Liver (tissue), 9 donors: ENCODE measurements around the gene ELL. TPM values are rescaled to one million over a fixed set of nuclear protein-coding genes. Genes with fewer than 3 reads are reported as not detected.

ENCODE experiments used
- DNase-seq: peaks from one replicate; pipeline ENCODE4 v3.0.0-alpha.2; 2017; ENCODE audit warnings: low spot score
- H3K27ac ChIP-seq, 2 donors: one replicate each; pipeline ENCODE4 v1.7.0; 2013; ENCODE audit warnings: inconsistent platforms in 2 of 2, low read length in 2 of 2, control low read depth in 1 of 2, low read depth in 1 of 2, mild to moderate bottlenecking in 1 of 2
- H3K27me3 ChIP-seq, 4 donors: one replicate each; pipeline versions ENCODE4 v1.6.1 to v1.7.0; 2013; ENCODE audit warnings: low read length in 3 of 4, inconsistent platforms in 1 of 4, mild to moderate bottlenecking in 1 of 4, moderate library complexity in 1 of 4; ENCODE audit not compliant: control insufficient read depth in 4 of 4, insufficient read depth in 4 of 4
- H3K36me3 ChIP-seq, 4 donors: one replicate each; pipeline versions ENCODE4 v1.6.1 to v1.7.0; 2013; ENCODE audit warnings: low read length in 3 of 4, mild to moderate bottlenecking in 3 of 4, low read depth in 1 of 4, moderate library complexity in 1 of 4; ENCODE audit not compliant: control insufficient read depth in 4 of 4, insufficient read depth in 3 of 4
- H3K4me1 ChIP-seq, 4 donors: one replicate each; pipeline versions ENCODE4 v1.6.1 to v1.7.0; 2013; ENCODE audit warnings: low read length in 3 of 4, mild to moderate bottlenecking in 3 of 4, moderate library complexity in 1 of 4; ENCODE audit not compliant: control insufficient read depth in 4 of 4, insufficient read depth in 4 of 4
- H3K4me3 ChIP-seq, 3 donors: one replicate each; pipeline versions ENCODE4 v1.6.1 to v1.7.0; 2013; ENCODE audit warnings: low read length in 3 of 3, control low read depth in 1 of 3, low read depth in 1 of 3, mild to moderate bottlenecking in 1 of 3
- H3K9ac ChIP-seq, 2 donors: one replicate each; pipeline ENCODE4 v1.7.0; 2013; ENCODE audit warnings: low read length in 2 of 2, mild to moderate bottlenecking in 2 of 2, moderate library complexity in 2 of 2, control low read depth in 1 of 2, low read depth in 1 of 2
- H3K9me3 ChIP-seq, 4 donors: one replicate each; pipeline versions ENCODE4 v1.6.1 to v1.7.0; 2013; ENCODE audit warnings: low read length in 3 of 4; ENCODE audit not compliant: control insufficient read depth in 4 of 4
- FOXA2 ChIP-seq: IDR thresholded peaks from 2 replicates; pipeline ENCODE4 v1.6.1; 2016; ENCODE audit warnings: antibody characterized with exemption
- GABPA ChIP-seq, 2 donors: IDR thresholded peaks in 1 of 2; conservative IDR thresholded peaks in 1 of 2; 2 replicates each; pipeline ENCODE4 v1.6.1; 2016; ENCODE audit warnings: antibody characterized with exemption in 2 of 2, mild to moderate bottlenecking in 1 of 2, moderate library complexity in 1 of 2
- HNF4A ChIP-seq, 2 donors: conservative IDR thresholded peaks; 2 replicates each; pipeline ENCODE4 v1.6.1; 2016; ENCODE audit warnings: antibody characterized with exemption in 2 of 2, mild to moderate bottlenecking in 2 of 2
- JUND ChIP-seq, 2 donors: IDR thresholded peaks; 2 replicates each; pipeline ENCODE4 v1.6.1; 2016; ENCODE audit warnings: antibody characterized with exemption in 2 of 2
- NR2F2 ChIP-seq: IDR thresholded peaks from 2 replicates; pipeline ENCODE4 v1.6.1; 2016; ENCODE audit warnings: antibody characterized with exemption
- RAD21 ChIP-seq, 2 donors: IDR thresholded peaks; 2 replicates each; pipeline ENCODE4 v1.6.1; 2016; ENCODE audit warnings: antibody characterized with exemption in 2 of 2, mild to moderate bottlenecking in 2 of 2
- RXRA ChIP-seq, 2 donors: IDR thresholded peaks; 2 replicates each; pipeline ENCODE4 v1.6.1; 2017 to 2018; ENCODE audit warnings: antibody characterized with exemption in 2 of 2, mild to moderate bottlenecking in 1 of 2
- SP1 ChIP-seq: IDR thresholded peaks from 2 replicates; pipeline ENCODE4 v1.6.1; 2018; ENCODE audit warnings: antibody characterized with exemption, mild to moderate bottlenecking
- YY1 ChIP-seq: IDR thresholded peaks from 2 replicates; pipeline ENCODE4 v1.6.1; 2016; ENCODE audit warnings: antibody characterized with exemption, mild to moderate bottlenecking
- WGBS: extraction: QIAGEN DNeasy Blood & Tissue Kit; methylation state at CpG from one replicate; pipeline ENCODE4 v1.1.7; 2013; 5-methylcytosine and 5-hydroxymethylcytosine counted together
- polyA plus RNA-seq, 2 donors: library from polyadenylated mRNA; stranded (reverse) in 1 of 2; unstranded in 1 of 2; fragments of 200-250 nt in 1 of 2; fragments of >200 nt in 1 of 2; fragmentation: Nextera tagmentation in 1 of 2; extraction: Ambion mirVana in 1 of 2; gene quantifications; one replicate each; pipeline versions ENCODE4 v1.2.1 to v1.2.3, GENCODE V29; 2013 to 2015
- total RNA-seq, 2 donors: library from RNA; depleted of rRNA; stranded (reverse); fragments of >200 nt; gene quantifications; one replicate each; pipeline ENCODE4 v1.2.3, GENCODE V29; 2014
- TF ChIP-seq, protein P1 (sequence below): IDR thresholded peaks from 2 replicates; pipeline ENCODE4 v1.6.1; 2016; ENCODE audit warnings: antibody characterized with exemption
- TF ChIP-seq, protein P2 (sequence below): IDR thresholded peaks from 2 replicates; pipeline ENCODE4 v1.6.1; 2016; ENCODE audit warnings: antibody characterized with exemption, mild to moderate bottlenecking
- TF ChIP-seq, protein P3 (sequence below): IDR thresholded peaks from 2 replicates; pipeline ENCODE4 v1.6.1; 2016; ENCODE audit warnings: antibody characterized with exemption
- TF ChIP-seq, protein P4 (sequence below): IDR thresholded peaks from 2 replicates; pipeline ENCODE4 v1.6.1; 2016; ENCODE audit warnings: antibody characterized with exemption
- TF ChIP-seq, protein P5 (sequence below): fragments of 150-350 bp; IDR thresholded peaks from 2 replicates; pipeline ENCODE4 v1.5.1; 2017; ENCODE audit warnings: improper control_type of control experiment, low read depth, low read length; ENCODE audit not compliant: missing input control
- donor health status: healthy.
- donor health status: healthy.
- donor health status: healthy.
- donor health status: healthy.
- donor health status: healthy.

Gene ELL
- total and polyA plus RNA-seq, 4 donors, result 4.5 to 10.5 (median 6.6) TPM

DNA sequence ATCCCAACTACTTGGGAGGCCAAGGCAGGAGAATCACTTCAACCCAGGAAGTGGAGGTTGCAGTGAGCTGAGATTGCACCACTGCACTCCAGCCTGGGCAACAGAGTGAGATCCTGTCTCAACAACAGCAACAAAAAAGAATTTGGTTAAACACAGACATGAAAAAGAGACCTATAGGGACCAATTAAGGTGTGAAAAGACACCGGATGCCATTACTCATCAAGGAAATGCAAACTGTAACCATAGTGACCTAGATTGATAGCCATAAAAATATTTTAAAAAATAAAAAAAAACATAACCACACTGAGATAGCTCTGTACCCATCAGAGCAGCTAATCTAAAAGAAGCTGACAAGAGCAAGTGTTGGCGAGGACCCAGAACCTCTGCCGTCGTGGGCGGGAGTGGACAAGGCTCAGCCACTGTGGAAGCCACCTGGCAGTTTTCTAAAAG lies 46.8 kb downstream of the ELL start:
- Histone ChIP-seq H3K4me1 (peaks cover 17 to 51% (median 31%) of the 10 kb centered on the region in 4 donors), H3K9ac (no peak overlapping the region), H3K27me3 (no peaks in the 10 kb centered on the region), H3K4me3 (no peak overlapping the region), H3K36me3 (peaks cover 0 to 4% (median 0%) of the 10 kb centered on the region in 4 donors), H3K27ac (peak overlapping the region in 1 of 2 donors; percentile 55), H3K9me3 (no peaks in the 10 kb centered on the region)
- 68% methylated on average over 5 of the region's 5 CpGs for WGBS
- no peak for TF ChIP-seq GABPA (IDR thresholded peaks at IDR 0.05 in 1 of 2, conservative IDR thresholded peaks at IDR 0.05 in 1 of 2)
- no peak for TF ChIP-seq HNF4A (conservative IDR thresholded peaks at IDR 0.05)
- no peak for TF ChIP-seq SP1
- TF ChIP-seq, protein P1, sequence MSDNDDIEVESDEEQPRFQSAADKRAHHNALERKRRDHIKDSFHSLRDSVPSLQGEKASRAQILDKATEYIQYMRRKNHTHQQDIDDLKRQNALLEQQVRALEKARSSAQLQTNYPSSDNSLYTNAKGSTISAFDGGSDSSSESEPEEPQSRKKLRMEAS, result no peak
- TF ChIP-seq, protein P2, sequence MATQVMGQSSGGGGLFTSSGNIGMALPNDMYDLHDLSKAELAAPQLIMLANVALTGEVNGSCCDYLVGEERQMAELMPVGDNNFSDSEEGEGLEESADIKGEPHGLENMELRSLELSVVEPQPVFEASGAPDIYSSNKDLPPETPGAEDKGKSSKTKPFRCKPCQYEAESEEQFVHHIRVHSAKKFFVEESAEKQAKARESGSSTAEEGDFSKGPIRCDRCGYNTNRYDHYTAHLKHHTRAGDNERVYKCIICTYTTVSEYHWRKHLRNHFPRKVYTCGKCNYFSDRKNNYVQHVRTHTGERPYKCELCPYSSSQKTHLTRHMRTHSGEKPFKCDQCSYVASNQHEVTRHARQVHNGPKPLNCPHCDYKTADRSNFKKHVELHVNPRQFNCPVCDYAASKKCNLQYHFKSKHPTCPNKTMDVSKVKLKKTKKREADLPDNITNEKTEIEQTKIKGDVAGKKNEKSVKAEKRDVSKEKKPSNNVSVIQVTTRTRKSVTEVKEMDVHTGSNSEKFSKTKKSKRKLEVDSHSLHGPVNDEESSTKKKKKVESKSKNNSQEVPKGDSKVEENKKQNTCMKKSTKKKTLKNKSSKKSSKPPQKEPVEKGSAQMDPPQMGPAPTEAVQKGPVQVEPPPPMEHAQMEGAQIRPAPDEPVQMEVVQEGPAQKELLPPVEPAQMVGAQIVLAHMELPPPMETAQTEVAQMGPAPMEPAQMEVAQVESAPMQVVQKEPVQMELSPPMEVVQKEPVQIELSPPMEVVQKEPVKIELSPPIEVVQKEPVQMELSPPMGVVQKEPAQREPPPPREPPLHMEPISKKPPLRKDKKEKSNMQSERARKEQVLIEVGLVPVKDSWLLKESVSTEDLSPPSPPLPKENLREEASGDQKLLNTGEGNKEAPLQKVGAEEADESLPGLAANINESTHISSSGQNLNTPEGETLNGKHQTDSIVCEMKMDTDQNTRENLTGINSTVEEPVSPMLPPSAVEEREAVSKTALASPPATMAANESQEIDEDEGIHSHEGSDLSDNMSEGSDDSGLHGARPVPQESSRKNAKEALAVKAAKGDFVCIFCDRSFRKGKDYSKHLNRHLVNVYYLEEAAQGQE, result no peak
- TF ChIP-seq FOXA2, result no peak
- TF ChIP-seq YY1, result no peak
- no peak for TF ChIP-seq RXRA (IDR thresholded peaks at IDR 0.05)
- TF ChIP-seq, protein P3, sequence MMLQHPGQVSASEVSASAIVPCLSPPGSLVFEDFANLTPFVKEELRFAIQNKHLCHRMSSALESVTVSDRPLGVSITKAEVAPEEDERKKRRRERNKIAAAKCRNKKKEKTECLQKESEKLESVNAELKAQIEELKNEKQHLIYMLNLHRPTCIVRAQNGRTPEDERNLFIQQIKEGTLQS, result no peak
- DNase-seq, result no peak

DNA sequence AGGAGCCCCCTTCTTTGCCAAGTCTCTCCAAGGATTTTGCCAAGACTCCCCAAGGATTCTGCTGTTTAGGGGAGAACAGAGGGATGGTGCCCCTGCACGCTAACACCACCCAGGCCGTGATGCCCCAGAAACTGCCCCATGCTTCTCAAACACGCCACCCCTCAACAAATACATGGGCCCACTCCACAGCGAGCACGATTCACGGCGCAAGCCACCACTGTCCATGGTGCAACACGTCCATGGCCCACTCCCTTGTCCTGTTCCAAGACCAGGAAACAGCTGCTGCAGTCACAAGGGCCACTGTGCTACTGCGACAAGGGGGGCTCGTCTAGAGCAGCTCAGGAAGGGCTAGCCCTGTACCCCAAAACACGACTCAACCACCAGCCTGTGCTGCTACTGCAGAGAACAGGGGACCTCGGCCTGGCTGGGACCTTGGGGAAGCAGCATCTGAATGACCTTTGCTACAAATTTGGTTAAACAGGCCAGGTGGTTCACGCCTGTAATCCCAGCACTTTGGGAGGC lies 47.4 kb downstream of the ELL start:
- Histone ChIP-seq H3K27me3 (no peaks in the 10 kb centered on the region), H3K9ac (no peak overlapping the region), H3K4me3 (no peak overlapping the region), H3K9me3 (no peaks in the 10 kb centered on the region), H3K4me1 (peaks cover 18 to 53% (median 34%) of the 10 kb centered on the region in 4 donors), H3K27ac (peak overlapping the region; percentile 54 to 55), H3K36me3 (peaks cover 0 to 4% (median 0%) of the 10 kb centered on the region in 4 donors)
- DNase-seq, result no peak
- no peak for TF ChIP-seq NR2F2
- TF ChIP-seq, protein P4, sequence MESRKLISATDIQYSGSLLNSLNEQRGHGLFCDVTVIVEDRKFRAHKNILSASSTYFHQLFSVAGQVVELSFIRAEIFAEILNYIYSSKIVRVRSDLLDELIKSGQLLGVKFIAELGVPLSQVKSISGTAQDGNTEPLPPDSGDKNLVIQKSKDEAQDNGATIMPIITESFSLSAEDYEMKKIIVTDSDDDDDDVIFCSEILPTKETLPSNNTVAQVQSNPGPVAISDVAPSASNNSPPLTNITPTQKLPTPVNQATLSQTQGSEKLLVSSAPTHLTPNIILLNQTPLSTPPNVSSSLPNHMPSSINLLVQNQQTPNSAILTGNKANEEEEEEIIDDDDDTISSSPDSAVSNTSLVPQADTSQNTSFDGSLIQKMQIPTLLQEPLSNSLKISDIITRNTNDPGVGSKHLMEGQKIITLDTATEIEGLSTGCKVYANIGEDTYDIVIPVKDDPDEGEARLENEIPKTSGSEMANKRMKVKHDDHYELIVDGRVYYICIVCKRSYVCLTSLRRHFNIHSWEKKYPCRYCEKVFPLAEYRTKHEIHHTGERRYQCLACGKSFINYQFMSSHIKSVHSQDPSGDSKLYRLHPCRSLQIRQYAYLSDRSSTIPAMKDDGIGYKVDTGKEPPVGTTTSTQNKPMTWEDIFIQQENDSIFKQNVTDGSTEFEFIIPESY, result no peak
- TF ChIP-seq RAD21 (IDR thresholded peaks at IDR 0.05), result no peak
- TF ChIP-seq, protein P1, result no peak
- TF ChIP-seq, protein P3, result no peak
- TF ChIP-seq FOXA2, result no peak
- TF ChIP-seq GABPA (IDR thresholded peaks at IDR 0.05 in 1 of 2, conservative IDR thresholded peaks at IDR 0.05 in 1 of 2), result no peak
- TF ChIP-seq, protein P2, result no peak
- TF ChIP-seq, protein P5, sequence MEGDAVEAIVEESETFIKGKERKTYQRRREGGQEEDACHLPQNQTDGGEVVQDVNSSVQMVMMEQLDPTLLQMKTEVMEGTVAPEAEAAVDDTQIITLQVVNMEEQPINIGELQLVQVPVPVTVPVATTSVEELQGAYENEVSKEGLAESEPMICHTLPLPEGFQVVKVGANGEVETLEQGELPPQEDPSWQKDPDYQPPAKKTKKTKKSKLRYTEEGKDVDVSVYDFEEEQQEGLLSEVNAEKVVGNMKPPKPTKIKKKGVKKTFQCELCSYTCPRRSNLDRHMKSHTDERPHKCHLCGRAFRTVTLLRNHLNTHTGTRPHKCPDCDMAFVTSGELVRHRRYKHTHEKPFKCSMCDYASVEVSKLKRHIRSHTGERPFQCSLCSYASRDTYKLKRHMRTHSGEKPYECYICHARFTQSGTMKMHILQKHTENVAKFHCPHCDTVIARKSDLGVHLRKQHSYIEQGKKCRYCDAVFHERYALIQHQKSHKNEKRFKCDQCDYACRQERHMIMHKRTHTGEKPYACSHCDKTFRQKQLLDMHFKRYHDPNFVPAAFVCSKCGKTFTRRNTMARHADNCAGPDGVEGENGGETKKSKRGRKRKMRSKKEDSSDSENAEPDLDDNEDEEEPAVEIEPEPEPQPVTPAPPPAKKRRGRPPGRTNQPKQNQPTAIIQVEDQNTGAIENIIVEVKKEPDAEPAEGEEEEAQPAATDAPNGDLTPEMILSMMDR, result no peak
- TF ChIP-seq YY1, result no peak
- no peak for TF ChIP-seq JUND (IDR thresholded peaks at IDR 0.05)
- 91% methylated on average over 13 of the region's 13 CpGs for WGBS
